Adrenal gland (tissue), 12 donors: ENCODE data around the gene NOL4L. TPM values are rescaled to one million over a fixed set of nuclear protein-coding genes. Genes with fewer than 3 reads are reported as not detected.

ENCODE experiments used
- DNase-seq, 7 donors: peaks; one replicate each; pipeline ENCODE4 v3.0.0-alpha.2; 2019 to 2020
- H3K27ac ChIP-seq, 5 donors: fragments of 200-600 bp; sonication (generic) in 4 of 5; 1 replicate in 3 of 5; 2 replicates in 2 of 5; pipeline versions ENCODE4 v1.5.1 to v1.8.0; 2016 to 2020; ENCODE audit warnings: mild to moderate bottlenecking in 1 of 5
- H3K27me3 ChIP-seq: fragments of 200-600 bp; 2 replicates; pipeline ENCODE4 v1.8.0; 2021
- H3K36me3 ChIP-seq, 2 donors: fragments of 200-600 bp; replicated peaks in 1 of 2; 1 replicate in 1 of 2; 2 replicates in 1 of 2; pipeline versions ENCODE4 v1.5.1 to v1.8.0; 2018 to 2022
- H3K4me1 ChIP-seq, 2 donors: fragments of 200-600 bp; replicated peaks in 1 of 2; 1 replicate in 1 of 2; 2 replicates in 1 of 2; pipeline versions ENCODE4 v1.5.1 to v1.8.0; 2018 to 2021
- H3K4me3 ChIP-seq, 4 donors: fragments of 200-600 bp; sonication (generic) in 3 of 4; one replicate each; pipeline ENCODE4 v1.5.1; 2016 to 2018
- H3K9me3 ChIP-seq, 3 donors: fragments of 200-600 bp; sonication (generic) in 1 of 3; replicated peaks in 1 of 3; 1 replicate in 2 of 3; 2 replicates in 1 of 3; pipeline versions ENCODE4 v1.5.1 to v1.8.0; 2016 to 2021
- POLR2A ChIP-seq, 2 donors: fragments of 450-650 bp; IDR thresholded peaks; one replicate each; pipeline ENCODE4 v1.6.1; 2017; ENCODE audit warnings: antibody characterized with exemption in 2 of 2, mild to moderate bottlenecking in 2 of 2, moderate library complexity in 1 of 2
- WGBS, 4 donors: extraction: QIAGEN DNeasy Blood & Tissue Kit in 2 of 4; methylation state at CpG; one replicate each; pipeline versions ENCODE4 v1.1.5 to v1.1.7; 2013 to 2017; 5-methylcytosine and 5-hydroxymethylcytosine counted together
- intact Hi-C, 2 donors: fragments of 100-400 bp; cut with DNase I; formaldehyde crosslinking; loops; one replicate each; pipeline versions ENCODE4 v1.14.1 to v1.15.0; 2022 to 2023
- polyA plus RNA-seq, 3 donors: library from polyadenylated mRNA; stranded (reverse); fragments of 200-250 nt in 2 of 3; fragments of 350-450 nt in 1 of 3; fragmentation: Illumina TruSeq in 1 of 3; extraction: RNeasy Lipid Tissue Mini Kit (QIAGEN cat#74804) in 1 of 3; gene quantifications; one replicate each; pipeline ENCODE4 v1.2.3, GENCODE V29; 2013 to 2014
- total RNA-seq, 9 donors: library from RNA; depleted of rRNA in 4 of 9; stranded (reverse); fragments of >200 nt in 4 of 9; fragments of 120-200 nt in 1 of 9; fragmentation: NEBNext Ultra II Directional in 1 of 9; extraction: Animal tissue kit (Norgen Biotek cat#: 25700) in 1 of 9; gene quantifications; one replicate each; pipeline versions ENCODE4 v1.1.0 to v1.2.4, GENCODE V29; 2013 to 2023
- TF ChIP-seq, protein P1 (sequence below), 6 experiments: fragments of 450-650 bp in 4 of 6; fragments of 200-600 bp in 2 of 6; sonication (generic) in 1 of 6; IDR thresholded peaks; 1 replicate in 5 of 6; 2 replicates in 1 of 6; pipeline versions ENCODE4 v1.5.1 to v1.8.0; 2016 to 2021; ENCODE audit warnings: antibody characterized with exemption in 6 of 6, mild to moderate bottlenecking in 2 of 6, moderate library complexity in 1 of 6
- donor health status: healthy with polysubstance abuse.
- donor health status: Bipolar disorder and iron deficiency.
- donor health status: DM: yes; HTN: yes; CAD: no.
- donor health status: DM: no; HTN: no; CAD: no.
- donor health status: DM: no; HTN: no; CAD: no.
- donor health status: DM: yes; HTN: yes; CAD: no.

Gene NOL4L
- total and polyA plus RNA-seq, 12 donors, result 6.4 to 30.4 (median 15.7) TPM

DNA sequence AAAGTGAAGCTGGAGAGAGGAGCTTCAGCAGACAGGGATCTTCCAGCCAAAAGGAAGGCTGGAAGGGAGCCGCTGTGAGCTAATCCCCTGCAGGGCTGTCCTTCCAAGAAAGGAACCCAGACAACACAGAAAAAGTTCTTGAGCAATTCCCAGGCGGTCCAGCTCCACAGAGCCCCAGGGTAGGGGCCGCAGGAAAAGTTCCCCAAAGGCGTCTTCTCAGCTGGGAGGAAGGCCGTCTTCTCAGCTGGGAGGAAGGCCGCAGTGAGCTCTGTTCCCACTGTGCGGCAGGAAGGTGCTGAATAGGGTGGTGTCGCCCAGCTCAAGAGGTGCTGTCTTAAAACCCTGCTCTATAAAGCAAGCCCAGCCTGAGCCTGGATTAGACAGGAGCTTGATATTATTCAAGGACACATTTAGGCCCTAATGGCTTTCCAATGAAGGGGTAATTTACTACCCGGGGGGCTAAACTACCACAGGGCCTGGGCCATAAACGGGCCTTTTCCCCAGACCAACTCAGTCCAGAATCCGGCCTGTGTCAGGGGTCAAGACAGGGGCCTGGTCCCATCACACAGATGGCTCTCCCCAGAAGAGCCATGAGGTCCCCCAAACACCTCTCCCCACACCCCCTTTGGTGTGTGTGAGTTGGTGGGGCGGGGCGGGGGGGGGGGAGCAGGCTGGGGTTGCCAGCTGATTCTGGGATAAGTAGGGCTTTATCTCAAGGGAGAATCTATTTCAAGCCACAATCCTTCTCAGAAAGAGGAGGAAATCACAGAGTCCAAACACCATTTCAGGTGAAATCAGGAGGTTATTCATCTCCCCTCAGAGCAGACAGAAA, 103.6 kb downstream of the NOL4L start:
- TF ChIP-seq, protein P1, sequence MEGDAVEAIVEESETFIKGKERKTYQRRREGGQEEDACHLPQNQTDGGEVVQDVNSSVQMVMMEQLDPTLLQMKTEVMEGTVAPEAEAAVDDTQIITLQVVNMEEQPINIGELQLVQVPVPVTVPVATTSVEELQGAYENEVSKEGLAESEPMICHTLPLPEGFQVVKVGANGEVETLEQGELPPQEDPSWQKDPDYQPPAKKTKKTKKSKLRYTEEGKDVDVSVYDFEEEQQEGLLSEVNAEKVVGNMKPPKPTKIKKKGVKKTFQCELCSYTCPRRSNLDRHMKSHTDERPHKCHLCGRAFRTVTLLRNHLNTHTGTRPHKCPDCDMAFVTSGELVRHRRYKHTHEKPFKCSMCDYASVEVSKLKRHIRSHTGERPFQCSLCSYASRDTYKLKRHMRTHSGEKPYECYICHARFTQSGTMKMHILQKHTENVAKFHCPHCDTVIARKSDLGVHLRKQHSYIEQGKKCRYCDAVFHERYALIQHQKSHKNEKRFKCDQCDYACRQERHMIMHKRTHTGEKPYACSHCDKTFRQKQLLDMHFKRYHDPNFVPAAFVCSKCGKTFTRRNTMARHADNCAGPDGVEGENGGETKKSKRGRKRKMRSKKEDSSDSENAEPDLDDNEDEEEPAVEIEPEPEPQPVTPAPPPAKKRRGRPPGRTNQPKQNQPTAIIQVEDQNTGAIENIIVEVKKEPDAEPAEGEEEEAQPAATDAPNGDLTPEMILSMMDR (IDR thresholded peaks at IDR 0.05), result no peak
- TF ChIP-seq POLR2A (IDR thresholded peaks at IDR 0.05), result no peak
- Histone ChIP-seq H3K27me3 (no peaks in the 10 kb centered on the region), H3K27ac (peak overlapping the region in 4 of 5 donors; percentile 42 to 91 (median 67)), H3K9me3 (no peaks in the 10 kb centered on the region), H3K36me3 (no peaks in the 10 kb centered on the region), H3K4me1 (peaks cover 23 to 72% of the 10 kb centered on the region in 2 donors), H3K4me3 (peak overlapping the region in 3 of 4 donors; percentile 3 to 96 (median 65))
- WGBS, 4 donors, result 19 to 26% (median 23%) methylated on average over 8 to 13 of the region's 13 CpGs
- peak in 1 of 7 donors; percentile 29 for DNase-seq
- intact Hi-C loops, result loop anchor here in 1 of 2 donors (10.0 kb wide), 1 partner anchor 147 kb away; no protein-coding TSS in a partner anchor

DNA sequence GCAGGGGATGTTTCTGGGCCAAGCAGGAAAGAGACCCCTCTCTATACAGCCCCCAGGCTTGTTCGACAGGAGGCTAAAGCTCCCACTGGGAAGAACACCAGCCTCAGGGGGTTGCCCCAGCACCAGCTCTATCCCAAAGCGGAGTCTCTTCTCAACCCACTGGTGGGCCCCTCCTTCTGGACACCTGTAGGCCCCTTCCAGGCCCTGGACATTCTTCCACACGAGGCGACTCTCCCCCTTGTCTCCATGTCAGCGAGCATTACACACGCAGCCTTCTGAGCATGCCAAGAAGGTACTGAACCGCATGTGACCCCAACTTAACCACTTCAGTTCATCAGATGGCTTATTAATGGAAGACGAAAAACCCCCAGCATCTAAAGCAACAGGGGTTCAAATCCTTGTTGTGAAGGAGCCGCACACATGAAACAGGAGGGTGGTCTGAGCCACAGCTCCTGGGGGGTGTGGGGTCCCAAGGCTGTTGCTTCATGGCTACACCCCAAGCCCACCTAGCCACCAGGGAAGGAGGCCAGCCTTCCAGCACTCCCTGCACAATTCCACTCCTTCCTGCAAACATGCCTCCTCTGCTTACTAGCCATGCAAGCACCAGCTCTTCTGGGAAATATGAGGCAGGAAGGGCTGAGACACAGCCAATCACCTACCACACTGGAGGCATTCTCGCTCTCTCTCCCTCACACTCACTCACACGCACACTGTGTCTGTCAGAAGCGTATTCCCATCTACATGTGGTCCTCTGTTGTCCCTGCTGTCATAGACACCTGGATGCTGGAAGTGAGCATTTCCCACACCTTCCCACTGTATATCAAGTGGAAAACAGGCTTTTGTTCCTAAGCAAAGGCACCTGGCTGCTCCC, 104.5 kb downstream of the NOL4L start:
- TF ChIP-seq, protein P1 (IDR thresholded peaks at IDR 0.05), result no peak
- no peak for TF ChIP-seq POLR2A (IDR thresholded peaks at IDR 0.05)
- H3K27ac ChIP-seq, result peak overlapping the region in 3 of 5 donors; percentile 25 to 91 (median 77)
- no peaks in the 10 kb centered on the region for H3K27me3 ChIP-seq
- peaks cover 30 to 73% of the 10 kb centered on the region in 2 donors for H3K4me1 ChIP-seq
- H3K9me3 ChIP-seq, result no peaks in the 10 kb centered on the region
- no peak overlapping the region for H3K4me3 ChIP-seq
- intact Hi-C loops, result loop anchor here in 1 of 2 donors (10.0 kb wide), 1 partner anchor 146 kb away; no protein-coding TSS in a partner anchor
- WGBS, 4 donors, result 51 to 70% (median 66%) methylated on average over 11 to 12 of the region's 12 CpGs
- no peaks in the 10 kb centered on the region for H3K36me3 ChIP-seq
- peak in 3 of 7 donors; percentile 17 to 65 (median 20) for DNase-seq

DNA sequence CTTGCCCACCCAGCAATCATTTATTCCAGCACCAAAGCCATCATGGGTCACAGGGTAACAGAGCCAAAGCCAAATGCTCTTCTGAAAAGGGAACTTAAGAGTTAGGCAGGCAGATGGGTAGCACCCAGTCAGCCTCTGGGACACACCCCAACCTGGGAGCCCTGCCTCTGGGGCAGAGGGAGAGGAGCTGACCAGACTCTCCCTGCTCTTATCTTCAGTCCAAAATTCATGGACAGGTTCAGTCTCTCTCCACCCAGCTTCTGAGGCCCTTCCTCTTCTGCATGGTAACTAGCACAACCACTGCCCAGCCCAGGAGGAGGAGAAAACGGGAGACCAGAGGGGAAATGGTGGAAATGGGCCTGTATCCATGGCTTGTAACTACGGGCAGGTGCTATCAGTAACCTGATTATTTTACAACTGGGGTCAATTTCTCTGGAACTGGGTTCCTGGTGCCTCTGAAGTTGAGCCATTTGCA, 105.4 kb downstream of the NOL4L start:
- intact Hi-C loops, result loop anchor here in 1 of 2 donors (10.0 kb wide), 1 partner anchor 145 kb away; no protein-coding TSS in a partner anchor
- no peak for TF ChIP-seq POLR2A (IDR thresholded peaks at IDR 0.05)
- TF ChIP-seq, protein P1 (IDR thresholded peaks at IDR 0.05), result no peak
- Histone ChIP-seq H3K4me3 (no peak overlapping the region), H3K27me3 (no peaks in the 10 kb centered on the region), H3K4me1 (peaks cover 39 to 73% of the 10 kb centered on the region in 2 donors), H3K27ac (peak overlapping the region in 2 of 5 donors; percentile 2 to 77), H3K9me3 (no peaks in the 10 kb centered on the region), H3K36me3 (no peaks in the 10 kb centered on the region)
- peak in 1 of 7 donors; percentile 5 for DNase-seq
- WGBS, 4 donors, result 51 to 53% (median 51%) methylated on average over 2 of the region's 2 CpGs; no CpG with 5 or more reads in 1 of the 4 donors
